Tibial nerve (tissue), 4 donors: Measurements from ENCODE around the gene AKAP6. TPM values are rescaled to one million over a fixed set of nuclear protein-coding genes. Genes with fewer than 3 reads are reported as not detected.

ENCODE experiments used
- DNase-seq, 2 donors: peaks; one replicate each; pipeline ENCODE4 v3.0.0-alpha.2; 2019; ENCODE audit warnings: low spot score in 2 of 2
- H3K27ac ChIP-seq, 4 donors: fragments of 200-600 bp; sonication (generic) in 3 of 4; one replicate each; pipeline ENCODE4 v1.5.1; 2017 to 2019; ENCODE audit warnings: mild to moderate bottlenecking in 1 of 4
- H3K27me3 ChIP-seq, 2 donors: fragments of 200-600 bp; sonication (generic) in 1 of 2; one replicate each; pipeline versions ENCODE4 v1.5.1 to v1.6.0; 2017 to 2019
- H3K36me3 ChIP-seq, 3 donors: fragments of 200-600 bp; sonication (generic); one replicate each; pipeline ENCODE4 v1.5.1; 2018 to 2019
- H3K4me1 ChIP-seq, 4 donors: fragments of 200-600 bp; sonication (generic) in 3 of 4; one replicate each; pipeline ENCODE4 v1.5.1; 2017 to 2019
- H3K4me3 ChIP-seq, 4 donors: fragments of 200-600 bp; sonication (generic) in 3 of 4; one replicate each; pipeline ENCODE4 v1.5.1; 2017 to 2019; ENCODE audit warnings: mild to moderate bottlenecking in 1 of 4, moderate library complexity in 1 of 4
- H3K9me3 ChIP-seq, 4 donors: fragments of 200-600 bp; sonication (generic) in 3 of 4; one replicate each; pipeline ENCODE4 v1.5.1; 2017 to 2019
- EP300 ChIP-seq, 2 donors: sonication (generic); formaldehyde crosslinking; IDR thresholded peaks; one replicate each; pipeline ENCODE4 v1.6.1; 2017; ENCODE audit warnings: antibody characterized with exemption in 2 of 2, mild to moderate bottlenecking in 1 of 2
- POLR2A ChIP-seq, 2 donors: fragments of 450-650 bp; IDR thresholded peaks; one replicate each; pipeline ENCODE4 v1.6.1; 2017; ENCODE audit warnings: antibody characterized with exemption in 2 of 2, mild to moderate bottlenecking in 2 of 2, moderate library complexity in 2 of 2
- WGBS, 2 donors: methylation state at CpG; one replicate each; pipeline ENCODE4 v1.1.5; 2018; 5-methylcytosine and 5-hydroxymethylcytosine counted together
- total RNA-seq, 4 donors: library from RNA; depleted of rRNA; stranded (reverse); fragments of >200 nt; gene quantifications; one replicate each; pipeline ENCODE4 v1.1.0, GENCODE V29; 2016
- TF ChIP-seq, protein P1 (sequence below), 5 experiments: fragments of 200-600 bp in 3 of 5; fragments of 450-650 bp in 2 of 5; sonication (generic) in 3 of 5; IDR thresholded peaks; one replicate each; pipeline ENCODE4 v1.5.1; 2016 to 2019; ENCODE audit warnings: antibody characterized with exemption in 5 of 5, mild to moderate bottlenecking in 3 of 5, moderate library complexity in 2 of 5

The AKAP6 gene
- total RNA-seq, 4 donors from 2014 or later: 2.1 to 10.7 (median 5.2) TPM

DNA sequence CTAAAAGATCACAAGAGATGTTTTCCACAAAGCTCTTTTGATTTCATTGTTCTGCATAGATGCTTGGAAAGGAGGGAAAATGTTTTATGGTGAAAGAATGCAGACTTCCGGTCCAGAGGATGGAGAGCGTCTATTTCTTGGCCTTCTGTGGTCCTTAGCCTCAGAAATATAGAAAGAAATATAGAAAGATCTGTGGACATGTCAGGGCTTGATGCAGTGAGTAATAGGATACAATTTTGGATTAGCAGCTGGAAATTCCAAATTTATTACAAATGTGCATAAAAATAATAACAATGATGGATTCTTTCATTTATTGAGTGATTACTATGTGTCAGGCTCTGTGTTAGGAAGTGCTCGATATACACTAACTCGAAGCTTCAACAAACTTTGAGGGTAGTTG lies 20.2 kb downstream of the AKAP6 start:
- 60 to 68% methylated on average over 4 of the region's 4 CpGs for WGBS, 2 donors

DNA sequence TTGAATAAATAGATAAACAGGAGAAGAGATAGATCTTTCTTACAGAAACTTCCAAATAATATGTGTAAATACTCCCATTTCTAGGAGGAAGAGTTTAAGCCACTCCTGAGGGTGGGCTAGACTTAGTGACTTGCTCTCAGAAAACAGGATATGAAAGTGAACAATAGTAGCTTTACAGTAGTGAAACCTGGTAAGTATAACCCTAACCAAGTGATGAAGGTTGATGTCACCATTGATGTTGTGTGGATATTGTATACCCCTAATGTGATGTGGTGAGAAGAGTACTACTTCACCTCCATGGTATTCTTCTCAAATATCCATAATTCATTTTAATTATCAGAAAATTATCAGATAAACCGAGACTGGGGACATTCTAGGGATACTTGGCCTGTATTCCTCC lies 20.9 kb downstream of the AKAP6 start:
- Histone ChIP-seq H3K4me1 (no peaks in the 10 kb centered on the region), H3K4me3 (no peak overlapping the region), H3K27ac (no peak overlapping the region), H3K9me3 (no peaks in the 10 kb centered on the region), H3K27me3 (no peaks in the 10 kb centered on the region), H3K36me3 (no peaks in the 10 kb centered on the region)
- 50 to 64% methylated on average over 1 of the region's 1 CpG for WGBS, 2 donors
- TF ChIP-seq EP300 (IDR thresholded peaks at IDR 0.05) (no peak), POLR2A (IDR thresholded peaks at IDR 0.05) (no peak)
- TF ChIP-seq, protein P1, sequence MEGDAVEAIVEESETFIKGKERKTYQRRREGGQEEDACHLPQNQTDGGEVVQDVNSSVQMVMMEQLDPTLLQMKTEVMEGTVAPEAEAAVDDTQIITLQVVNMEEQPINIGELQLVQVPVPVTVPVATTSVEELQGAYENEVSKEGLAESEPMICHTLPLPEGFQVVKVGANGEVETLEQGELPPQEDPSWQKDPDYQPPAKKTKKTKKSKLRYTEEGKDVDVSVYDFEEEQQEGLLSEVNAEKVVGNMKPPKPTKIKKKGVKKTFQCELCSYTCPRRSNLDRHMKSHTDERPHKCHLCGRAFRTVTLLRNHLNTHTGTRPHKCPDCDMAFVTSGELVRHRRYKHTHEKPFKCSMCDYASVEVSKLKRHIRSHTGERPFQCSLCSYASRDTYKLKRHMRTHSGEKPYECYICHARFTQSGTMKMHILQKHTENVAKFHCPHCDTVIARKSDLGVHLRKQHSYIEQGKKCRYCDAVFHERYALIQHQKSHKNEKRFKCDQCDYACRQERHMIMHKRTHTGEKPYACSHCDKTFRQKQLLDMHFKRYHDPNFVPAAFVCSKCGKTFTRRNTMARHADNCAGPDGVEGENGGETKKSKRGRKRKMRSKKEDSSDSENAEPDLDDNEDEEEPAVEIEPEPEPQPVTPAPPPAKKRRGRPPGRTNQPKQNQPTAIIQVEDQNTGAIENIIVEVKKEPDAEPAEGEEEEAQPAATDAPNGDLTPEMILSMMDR (IDR thresholded peaks at IDR 0.05): no peak
- no peak for DNase-seq

More for the DNA sequence above, 20.2 kb downstream of the AKAP6 start:
- H3K9me3 ChIP-seq: no peaks in the 10 kb centered on the region
- H3K4me1 ChIP-seq: no peaks in the 10 kb centered on the region
- no peak for DNase-seq
- no peak overlapping the region for H3K27ac ChIP-seq
- no peaks in the 10 kb centered on the region for H3K27me3 ChIP-seq
- TF ChIP-seq, protein P1 (IDR thresholded peaks at IDR 0.05): no peak
- TF ChIP-seq EP300 (IDR thresholded peaks at IDR 0.05): no peak
- no peak for TF ChIP-seq POLR2A (IDR thresholded peaks at IDR 0.05)
- H3K4me3 ChIP-seq: no peak overlapping the region
- H3K36me3 ChIP-seq: no peaks in the 10 kb centered on the region

DNA sequence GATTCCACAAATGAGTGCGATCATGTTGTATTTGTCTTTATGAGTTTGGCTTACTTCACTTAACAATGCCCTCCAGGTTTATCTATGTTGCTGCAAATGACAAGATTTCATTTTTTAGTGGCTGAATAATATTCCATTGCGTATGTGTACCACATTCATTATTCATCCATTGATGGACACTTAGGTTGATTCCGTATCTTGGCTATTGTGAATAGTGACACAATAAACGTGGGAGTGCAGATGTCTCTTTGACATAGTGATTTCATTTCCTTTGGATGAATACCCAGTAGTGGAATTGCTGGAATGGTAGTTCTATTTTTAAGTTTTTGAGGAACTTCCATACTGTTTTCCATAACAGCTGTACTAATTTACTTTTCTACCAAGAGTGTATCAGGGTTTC lies 23.5 kb downstream of the AKAP6 start:
- WGBS, 2 donors: 87 to 89% methylated on average over 4 of the region's 4 CpGs
- Histone ChIP-seq H3K36me3 (no peaks in the 10 kb centered on the region), H3K4me1 (no peaks in the 10 kb centered on the region), H3K9me3 (no peaks in the 10 kb centered on the region), H3K27ac (no peak overlapping the region), H3K27me3 (no peaks in the 10 kb centered on the region), H3K4me3 (no peak overlapping the region)
- TF ChIP-seq POLR2A (IDR thresholded peaks at IDR 0.05) (no peak), EP300 (IDR thresholded peaks at IDR 0.05) (no peak)
- TF ChIP-seq, protein P1 (IDR thresholded peaks at IDR 0.05): no peak
- no peak for DNase-seq

DNA sequence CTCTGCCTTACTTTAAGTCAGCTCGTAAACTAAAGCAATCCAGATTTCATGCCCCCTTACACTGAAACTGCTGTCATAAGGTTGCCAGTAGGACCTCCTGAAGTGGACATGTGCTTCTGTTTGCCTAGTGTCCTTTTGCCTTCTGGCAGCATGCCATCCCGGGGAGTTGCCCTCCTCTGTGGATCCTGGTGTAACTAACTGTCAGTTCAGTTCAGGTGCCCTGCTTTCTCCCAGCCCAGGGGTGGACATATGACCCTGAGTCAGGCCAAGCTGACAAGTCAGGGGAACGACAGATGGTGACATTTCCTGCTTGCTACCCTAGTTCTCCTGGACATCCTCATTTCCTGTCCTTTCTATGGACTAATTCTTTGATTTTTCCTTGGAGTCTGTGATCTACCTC lies 25.6 kb downstream of the AKAP6 start:
- TF ChIP-seq EP300 (IDR thresholded peaks at IDR 0.05) (no peak), POLR2A (IDR thresholded peaks at IDR 0.05) (no peak)
- TF ChIP-seq, protein P1 (IDR thresholded peaks at IDR 0.05): no peak
- no peak for DNase-seq
- Histone ChIP-seq H3K27me3 (no peaks in the 10 kb centered on the region), H3K27ac (no peak overlapping the region), H3K4me3 (no peak overlapping the region), H3K36me3 (no peaks in the 10 kb centered on the region), H3K4me1 (no peaks in the 10 kb centered on the region), H3K9me3 (no peaks in the 10 kb centered on the region)
- WGBS, 2 donors: 68 to 78% methylated on average over 3 of the region's 3 CpGs

DNA sequence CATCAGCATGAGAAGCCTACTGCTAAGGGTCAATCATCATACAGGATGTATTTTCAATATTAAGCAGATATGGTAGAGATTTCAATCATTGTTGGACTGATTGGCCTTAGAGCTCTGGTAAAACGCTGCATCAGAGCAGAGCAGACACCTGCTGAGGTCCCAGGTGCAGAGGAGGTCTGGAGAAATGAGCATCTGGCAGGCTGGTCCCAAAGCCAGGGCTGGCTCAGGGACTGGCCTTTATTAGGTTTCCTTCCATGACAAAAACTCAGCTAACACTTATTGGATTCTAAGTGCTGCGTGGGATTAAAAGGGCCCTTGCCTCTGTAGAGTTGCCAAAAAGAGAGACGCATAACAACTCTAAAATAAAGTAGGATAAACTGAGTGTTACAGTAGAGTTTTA lies 29.7 kb downstream of the AKAP6 start:
- no peak overlapping the region for H3K4me3 ChIP-seq
- WGBS, 2 donors: 68 to 73% methylated on average over 3 of the region's 3 CpGs
- no peak for TF ChIP-seq EP300 (IDR thresholded peaks at IDR 0.05)
- TF ChIP-seq, protein P1 (IDR thresholded peaks at IDR 0.05): no peak
- no peak for TF ChIP-seq POLR2A (IDR thresholded peaks at IDR 0.05)
- H3K27me3 ChIP-seq: no peaks in the 10 kb centered on the region
- H3K9me3 ChIP-seq: no peaks in the 10 kb centered on the region
- no peaks in the 10 kb centered on the region for H3K4me1 ChIP-seq
- H3K36me3 ChIP-seq: no peaks in the 10 kb centered on the region
- no peak overlapping the region for H3K27ac ChIP-seq
- no peak for DNase-seq
